Right cardiac atrium (tissue), 5 donors: ENCODE data around the gene PIM1. TPM values are rescaled to one million over a fixed set of nuclear protein-coding genes. Genes with fewer than 3 reads are reported as not detected.
A peak's percentile ranks its signal among the peaks of the same experiment; 100 is the strongest.
"Not testable (repeated sequence)": the region's sequence is repeated elsewhere in the genome, so short reads cannot be mapped to it uniquely, and the experiment has no call there.

Experiments
- ATAC-seq, 2 donors: fragments of 200-7000 bp; cut with Tn5 transposase; one replicate each; pipeline versions ENCODE4 v1.8.0 to v1.9.1; 2020; ENCODE audit warnings: moderate library complexity in 2 of 2, mild to moderate bottlenecking in 1 of 2
- DNase-seq, 3 donors: peaks; one replicate each; pipeline ENCODE4 v3.0.0-alpha.2; 2020
- H3K27ac ChIP-seq: one replicate; pipeline ENCODE4 v1.5.1; 2013; ENCODE audit warnings: mild to moderate bottlenecking, low read length, control low read depth, moderate library complexity
- H3K27me3 ChIP-seq: one replicate; pipeline ENCODE4 v1.6.1; 2013; ENCODE audit not compliant: control insufficient read depth, insufficient read depth
- H3K4me1 ChIP-seq: one replicate; pipeline ENCODE4 v1.6.1; 2013; ENCODE audit warnings: low read length; ENCODE audit not compliant: control insufficient read depth, insufficient read depth
- H3K4me3 ChIP-seq: one replicate; pipeline ENCODE4 v1.5.1; 2013; ENCODE audit warnings: low read length, control low read depth
- H3K9me3 ChIP-seq: one replicate; pipeline ENCODE4 v1.6.1; 2013; ENCODE audit warnings: low read length; ENCODE audit not compliant: control insufficient read depth
- WGBS: extraction: QIAGEN DNeasy Blood & Tissue Kit; methylation state at CpG from one replicate; pipeline ENCODE4 v1.1.7; 2013; 5-methylcytosine and 5-hydroxymethylcytosine counted together
- intact Hi-C, 4 donors: fragments of 100-400 bp; cut with DNase I; formaldehyde crosslinking; loops; one replicate each; pipeline versions ENCODE4 v1.11.0 to v1.14.0; 2022 to 2023
- polyA plus RNA-seq: library from polyadenylated mRNA; stranded (reverse); fragments of 200-250 nt; gene quantifications from one replicate; pipeline ENCODE4 v1.2.3, GENCODE V29; 2013
- total RNA-seq, 4 donors: library from RNA; stranded (reverse); fragmentation: NEBNext Ultra II Directional; extraction: Animal tissue kit (Norgen Biotek cat#: 25700); gene quantifications; one replicate each; pipeline ENCODE4 v1.2.1, GENCODE V29; 2021
- donor health status: healthy with polysubstance abuse.
- donor health status: DM: no; HTN: yes; CAD: no.
- donor health status: DM: no; HTN: no; CAD: no.
- donor health status: DM: no; HTN: yes; CAD: no; lungs with severe emphysema.
- donor health status: DM: yes; HTN: yes; CAD: no.

Gene PIM1
- total and polyA plus RNA-seq, 5 donors: 22.5 to 72.5 (median 38.6) TPM

DNA sequence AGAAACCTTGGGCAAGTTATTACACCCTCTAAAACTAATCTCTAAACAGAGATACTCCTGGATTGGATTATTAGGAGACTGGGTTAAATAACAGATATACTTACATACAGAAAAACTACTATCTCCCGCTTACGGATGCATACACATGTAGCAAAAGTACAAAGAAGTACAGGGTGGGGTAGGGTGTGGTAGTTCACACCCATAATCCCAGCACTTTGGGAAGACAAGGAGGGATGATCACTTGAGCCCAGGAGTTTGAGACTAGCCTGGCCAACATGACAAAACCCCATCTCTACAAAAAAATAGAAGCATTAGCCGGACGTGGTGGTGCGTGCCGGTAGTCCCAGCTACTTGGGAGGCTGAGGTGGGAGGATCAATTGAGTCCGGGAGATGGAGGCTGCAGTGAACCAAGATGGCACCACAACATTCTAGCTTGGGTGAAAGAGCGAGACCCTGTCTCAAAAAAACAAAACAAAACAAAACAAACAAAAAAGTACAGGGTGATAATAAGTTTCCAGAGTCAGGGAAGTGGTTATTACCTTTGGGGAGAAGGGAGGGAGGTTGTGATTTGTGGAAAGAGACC is 8.1 kb downstream of the PIM1 start:
- ATAC-seq: no peak
- H3K27ac ChIP-seq: no peak overlapping the region
- no peaks in the 10 kb centered on the region for H3K4me1 ChIP-seq
- no peaks in the 10 kb centered on the region for H3K9me3 ChIP-seq
- WGBS: 92% methylated on average over 8 of the region's 8 CpGs
- intact Hi-C loops: loop anchor here in 2 of 4 donors (10.0 kb wide), 1 partner anchor 153 kb away; no protein-coding TSS in a partner anchor
- no peaks in the 10 kb centered on the region for H3K27me3 ChIP-seq
- no peak for DNase-seq
- H3K4me3 ChIP-seq: no peak overlapping the region

DNA sequence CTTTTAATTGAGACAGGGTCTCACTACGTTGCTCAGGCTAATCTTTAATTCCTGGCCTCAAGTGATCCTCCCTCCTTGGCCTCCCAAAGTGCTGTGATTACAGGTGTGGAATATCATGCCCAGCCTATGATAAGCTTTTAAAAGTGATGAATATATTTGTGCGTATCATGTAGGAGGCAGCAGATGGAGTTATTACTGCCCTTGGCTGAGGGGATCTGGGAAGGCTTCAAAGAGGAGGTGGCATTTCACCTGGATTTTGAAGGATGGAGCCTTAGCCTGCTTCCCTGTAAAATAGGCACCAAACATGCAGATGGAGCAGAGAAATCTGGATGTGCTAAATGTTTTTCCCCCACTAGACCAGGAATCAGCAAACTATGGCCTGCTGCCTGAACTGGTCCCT is 10.1 kb downstream of the PIM1 start:
- 86% methylated on average over 2 of the region's 2 CpGs for WGBS
- intact Hi-C loops: no loop called here
- Histone ChIP-seq H3K27me3 (no peaks in the 10 kb centered on the region), H3K27ac (no peak overlapping the region), H3K4me1 (no peaks in the 10 kb centered on the region), H3K9me3 (no peaks in the 10 kb centered on the region), H3K4me3 (no peak overlapping the region)
- DNase-seq (no peak), ATAC-seq (no peak)

DNA sequence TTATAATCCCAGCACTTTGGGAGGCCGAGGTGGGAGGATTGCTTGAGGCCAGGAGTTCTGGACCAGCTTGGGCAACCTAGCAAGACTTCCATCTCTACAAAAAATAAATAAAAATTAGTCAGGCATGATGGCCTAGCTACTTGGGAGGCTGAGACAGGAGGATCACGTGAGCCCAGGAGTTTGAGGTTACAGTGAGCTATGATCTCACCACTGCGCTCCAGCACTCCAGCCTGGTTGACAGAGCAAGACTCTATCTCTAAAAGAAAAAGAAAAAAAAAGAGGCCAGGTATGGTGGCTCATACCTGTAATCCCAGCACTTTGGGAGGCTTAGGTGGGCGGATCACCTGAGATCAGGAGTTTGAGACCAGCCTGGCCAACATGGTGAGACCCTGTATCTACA is 10.7 kb downstream of the PIM1 start:
- H3K4me1 ChIP-seq, H3K9me3 ChIP-seq, H3K27ac ChIP-seq, H3K27me3 ChIP-seq, intact Hi-C loops, DNase-seq, ATAC-seq, H3K4me3 ChIP-seq: not testable (repeated sequence)
- WGBS: 94% methylated on average over 4 of the region's 4 CpGs

GRCh38 chr6:37182736-37183590 is 13.0 kb downstream of the PIM1 start:
- intact Hi-C loops: no loop called here
- Histone ChIP-seq H3K27me3 (no peaks in the 10 kb centered on the region), H3K27ac (no peak overlapping the region), H3K4me1 (no peaks in the 10 kb centered on the region), H3K9me3 (no peaks in the 10 kb centered on the region), H3K4me3 (no peak overlapping the region)
- DNase-seq (peak in 1 of 3 donors; percentile 26), ATAC-seq (peak; percentile 83 to 87)
- WGBS: 74% methylated on average over 8 of the region's 8 CpGs

DNA sequence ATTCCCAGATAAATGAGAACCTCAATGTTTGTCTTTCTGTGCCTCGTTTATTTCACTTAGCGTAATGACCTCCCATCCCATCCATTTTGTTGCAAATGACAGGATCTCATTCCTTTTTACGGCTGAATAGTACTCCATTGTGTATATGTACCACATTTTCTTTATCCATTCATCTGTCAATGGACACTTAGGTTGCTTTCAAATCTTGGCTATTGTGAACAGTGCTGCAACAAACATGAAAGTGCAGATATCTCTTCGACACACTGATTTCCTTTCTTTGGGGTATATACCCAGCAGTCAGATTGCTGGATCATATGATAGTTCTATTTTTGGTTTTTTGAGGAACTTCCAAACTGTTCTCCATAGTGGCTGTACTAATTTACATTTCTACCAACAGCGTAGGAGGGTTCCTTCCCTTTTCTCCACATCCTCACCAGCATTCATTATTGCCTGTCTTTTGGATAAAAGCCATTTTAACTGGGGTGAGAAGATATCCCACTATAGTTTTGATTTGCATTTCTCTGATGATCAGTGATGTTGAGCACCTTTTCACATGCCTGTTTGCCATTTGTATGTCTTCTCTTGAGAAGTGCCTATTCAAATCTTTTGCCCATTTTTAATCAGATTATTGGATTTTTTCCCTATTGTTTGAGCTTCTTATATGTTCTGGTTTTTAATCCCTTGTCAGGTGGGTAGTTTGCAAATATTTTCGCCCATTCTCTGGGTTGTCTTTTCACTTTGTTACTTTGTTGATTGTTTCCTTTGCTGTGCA is 16.2 kb downstream of the PIM1 start:
- H3K4me3 ChIP-seq, H3K4me1 ChIP-seq, H3K9me3 ChIP-seq, H3K27ac ChIP-seq, H3K27me3 ChIP-seq, intact Hi-C loops, DNase-seq, ATAC-seq: not testable (repeated sequence)
- 81% methylated on average over 6 of the region's 6 CpGs for WGBS

DNA sequence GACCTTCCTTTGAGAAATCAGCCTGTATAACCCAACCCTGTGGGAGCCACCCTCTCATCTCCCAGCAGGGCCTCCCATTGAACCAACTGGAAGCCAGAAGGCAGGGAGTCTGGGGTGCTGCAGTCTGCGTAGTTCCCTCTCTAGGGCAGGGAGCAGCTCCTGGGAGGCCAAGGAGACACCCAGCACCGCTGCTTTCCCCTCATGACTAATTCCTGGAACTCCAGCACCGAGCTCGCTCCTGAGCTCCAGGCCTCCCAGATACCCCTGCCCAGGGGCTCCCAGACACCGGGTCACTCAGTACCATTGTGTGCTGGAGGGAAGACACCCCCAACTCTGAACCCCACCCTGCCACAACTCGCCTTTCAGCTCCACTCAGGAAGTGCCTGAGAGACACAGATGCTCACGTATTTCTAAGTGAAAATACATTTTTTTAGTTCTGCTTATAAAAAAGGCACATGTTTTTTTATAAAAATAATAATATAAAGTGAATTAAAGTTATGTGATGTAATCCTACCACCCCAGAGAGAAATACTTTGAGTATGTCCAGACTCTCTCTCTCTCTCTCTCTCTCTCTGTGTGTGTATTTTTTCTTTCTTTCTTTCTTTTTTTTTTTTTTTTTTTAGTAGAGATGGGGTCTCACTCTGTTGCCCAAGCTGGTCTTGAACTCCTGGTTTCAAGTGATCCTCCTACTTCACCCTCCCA is 17.5 kb downstream of the PIM1 start:
- ATAC-seq (peak; percentile 44 to 62), DNase-seq (no peak)
- no peaks in the 10 kb centered on the region for H3K9me3 ChIP-seq
- H3K4me3 ChIP-seq: no peak overlapping the region
- H3K27ac ChIP-seq: no peak overlapping the region
- intact Hi-C loops: no loop called here
- 67% methylated on average over 7 of the region's 7 CpGs for WGBS
- H3K4me1 ChIP-seq: no peaks in the 10 kb centered on the region
- no peaks in the 10 kb centered on the region for H3K27me3 ChIP-seq

DNA sequence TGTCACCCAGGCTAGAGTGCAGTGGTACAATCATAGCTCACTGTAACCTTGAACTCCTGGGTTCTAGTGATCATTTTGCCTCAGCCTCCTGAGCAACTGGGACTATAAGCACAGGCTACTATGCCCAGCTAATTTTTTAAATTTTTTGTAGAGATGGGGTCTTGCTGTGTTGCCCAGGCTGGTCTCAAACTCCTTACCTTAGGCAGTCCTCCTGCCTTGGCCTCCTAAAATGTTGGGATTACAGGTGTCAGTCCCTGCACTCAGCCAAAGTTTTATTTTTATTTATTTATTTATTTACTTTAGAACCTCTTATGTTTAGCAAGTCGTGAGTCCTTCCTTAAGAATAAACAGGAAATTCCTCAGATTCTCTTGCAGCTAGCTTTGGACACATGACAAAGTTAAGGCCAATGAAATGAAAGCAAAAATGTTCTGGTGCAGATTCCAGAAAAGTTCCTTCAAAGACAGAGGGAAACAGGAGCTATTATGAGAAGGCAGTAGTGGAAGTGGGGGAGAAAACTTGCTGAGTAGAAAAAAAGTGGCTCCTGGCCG is 19.1 kb downstream of the PIM1 start:
- Histone ChIP-seq H3K27ac (no peak overlapping the region), H3K27me3 (no peaks in the 10 kb centered on the region), H3K9me3 (no peaks in the 10 kb centered on the region), H3K4me1 (no peaks in the 10 kb centered on the region), H3K4me3 (no peak overlapping the region)
- intact Hi-C loops: no loop called here
- whole genome bisulfite sequencing: 61% methylated on average over 2 of the region's 2 CpGs
- ATAC-seq (no peak), DNase-seq (no peak)

DNA sequence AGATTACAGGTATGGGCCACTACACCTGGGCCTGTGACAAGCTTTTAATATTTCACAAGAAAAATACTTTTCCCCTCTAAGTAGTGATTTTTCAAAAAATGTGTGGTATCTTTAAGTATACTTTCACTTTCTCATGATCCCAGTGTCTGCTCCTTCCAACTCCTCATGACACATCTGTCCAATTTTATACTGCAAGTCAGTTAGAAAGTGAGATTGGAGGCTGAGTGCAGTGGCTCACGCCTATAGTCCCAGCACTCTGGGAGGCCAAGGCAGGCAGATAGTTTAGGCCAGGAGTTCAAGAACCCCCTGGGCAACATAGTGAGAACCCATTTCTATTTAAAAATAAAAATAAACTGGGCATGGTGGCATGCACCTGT is 20.2 kb downstream of the PIM1 start:
- no peaks in the 10 kb centered on the region for H3K4me1 ChIP-seq
- H3K27ac ChIP-seq: no peak overlapping the region
- no peaks in the 10 kb centered on the region for H3K9me3 ChIP-seq
- ATAC-seq (no peak), DNase-seq (no peak)
- 72% methylated on average over 1 of the region's 1 CpG for WGBS
- H3K4me3 ChIP-seq: no peak overlapping the region
- H3K27me3 ChIP-seq: no peaks in the 10 kb centered on the region
- intact Hi-C loops: no loop called here

GRCh38 chr6:37192666-37193065 is 22.7 kb downstream of the PIM1 start:
- H3K27ac ChIP-seq: no peak overlapping the region
- ATAC-seq (no peak), DNase-seq (no peak)
- H3K27me3 ChIP-seq: no peaks in the 10 kb centered on the region
- no peak overlapping the region for H3K4me3 ChIP-seq
- H3K4me1 ChIP-seq: no peaks in the 10 kb centered on the region
- intact Hi-C loops: no loop called here
- no peaks in the 10 kb centered on the region for H3K9me3 ChIP-seq
- WGBS: 92% methylated on average over 3 of the region's 3 CpGs

DNA sequence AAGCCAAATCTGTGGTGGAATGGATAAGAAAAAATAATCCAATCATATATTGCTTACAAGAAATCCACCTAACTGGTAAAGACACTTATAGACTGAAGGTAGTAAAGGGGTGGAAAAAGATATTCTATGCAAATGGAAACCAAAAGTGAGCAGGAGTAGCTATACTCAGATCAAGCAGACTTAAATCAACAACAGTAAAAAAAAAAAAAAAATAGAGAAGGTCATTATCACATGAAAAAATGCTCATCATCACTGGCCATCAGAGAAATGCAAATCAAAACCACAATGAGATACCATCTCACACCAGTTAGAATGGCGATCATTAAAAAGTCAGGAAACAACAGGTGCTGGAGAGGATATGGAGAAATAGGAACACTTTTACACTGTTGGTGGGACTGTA is 24.9 kb downstream of the PIM1 start:
- H3K9me3 ChIP-seq, ATAC-seq, H3K4me3 ChIP-seq, H3K4me1 ChIP-seq, H3K27me3 ChIP-seq, DNase-seq, intact Hi-C loops, H3K27ac ChIP-seq: not testable (repeated sequence)
- 67% methylated on average over 1 of the region's 1 CpG for WGBS
